HFF-Myc (cell line): ENCODE measurements around the gene CDC20B.
"Not testable (repeated sequence)": the region's sequence is repeated elsewhere in the genome, so short reads cannot be mapped to it uniquely, and the experiment has no call there.

Source experiments
- DNase-seq: peaks from one replicate; pipeline ENCODE4 v3.0.0-alpha.2; 2011; ENCODE audit warnings: low read depth; ENCODE audit errors: extremely low read depth
- H3K4me3 ChIP-seq: replicated peaks from 2 replicates; pipeline ENCODE4 v1.5.1; 2011; ENCODE audit warnings: low read depth, mild to moderate bottlenecking, control low read depth, low read length
- CTCF ChIP-seq: IDR thresholded peaks from 2 replicates; pipeline ENCODE4 v1.5.1; 2012; ENCODE audit warnings: mild to moderate bottlenecking, low read depth, low read length, control low read depth; ENCODE audit errors: missing control alignments

The CDC20B gene

GRCh38 chr5:55114061-55114460, 58.9 kb downstream of the CDC20B start:
- no peak for TF ChIP-seq CTCF
- no peak for DNase-seq
- no peak overlapping the region for H3K4me3 ChIP-seq

GRCh38 chr5:55113327-55113726, 59.6 kb downstream of the CDC20B start:
- TF ChIP-seq CTCF, result no peak
- H3K4me3 ChIP-seq, result no peak overlapping the region
- DNase-seq, result no peak

DNA sequence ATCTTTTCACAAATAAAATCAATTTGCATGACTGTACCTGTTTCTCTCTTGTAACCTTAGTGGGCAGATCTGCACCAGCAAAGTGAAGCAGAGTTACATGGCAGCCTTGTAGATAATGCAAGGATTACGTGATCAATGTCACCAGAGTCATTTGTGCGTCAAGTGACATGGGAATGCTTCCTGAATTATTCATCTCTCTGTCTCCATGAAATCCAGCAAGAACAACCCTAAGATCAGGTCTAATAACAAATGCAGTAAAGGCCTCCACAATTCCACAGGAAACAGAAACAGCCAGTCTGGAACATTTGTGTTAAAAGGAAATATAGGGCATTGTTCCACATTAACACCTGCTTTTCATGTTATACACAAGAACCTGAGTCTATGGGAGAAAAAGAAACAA, 62.8 kb downstream of the CDC20B start:
- H3K4me3 ChIP-seq, result no peak overlapping the region
- TF ChIP-seq CTCF, result no peak
- no peak for DNase-seq

- no peak for DNase-seq
- no peak for TF ChIP-seq CTCF
- H3K4me3 ChIP-seq, result no peak overlapping the region
Measured at GRCh38 chr5:55108661-55109060, 64.3 kb downstream of the CDC20B start.

- DNase-seq, H3K4me3 ChIP-seq: not testable (repeated sequence)
Measured at GRCh38 chr5:55105976-55106375, 67.0 kb downstream of the CDC20B start.

GRCh38 chr5:55104946-55105701, 67.9 kb downstream of the CDC20B start:
- no peak overlapping the region for H3K4me3 ChIP-seq
- DNase-seq, result no peak
- TF ChIP-seq CTCF, result no peak

GRCh38 chr5:55104036-55104772, 68.8 kb downstream of the CDC20B start:
- TF ChIP-seq CTCF, result no peak

More at GRCh38 chr5:55104036-55104772, 68.8 kb downstream of the CDC20B start:
- DNase-seq, result no peak
- no peak overlapping the region for H3K4me3 ChIP-seq
